ENCODE results near the gene ATP1B1. TPM values are rescaled to one million over a fixed set of nuclear protein-coding genes. Genes with fewer than 3 reads are reported as not detected.
"Not testable (repeated sequence)": the region's sequence is repeated elsewhere in the genome, so short reads cannot be mapped to it uniquely, and the experiment has no call there.

ATP1B1 gene
- total RNA-seq, 4 donors from 2014 or later: 94.8 to 137 (median 103) TPM

- no peak overlapping the region for H3K4me3 ChIP-seq
- peaks cover 0 to 35% of the 10 kb centered on the region in 2 donors for H3K36me3 ChIP-seq
- H3K27ac ChIP-seq: peak overlapping the region in 3 of 4 donors; percentile 53 to 96 (median 95)
- no peaks in the 10 kb centered on the region for H3K9me3 ChIP-seq
- TF ChIP-seq POLR2A (IDR thresholded peaks at IDR 0.05) (no peak), POLR2AphosphoS5 (IDR thresholded peaks at IDR 0.05) (no peak), EP300 (IDR thresholded peaks at IDR 0.05) (no peak)
- TF ChIP-seq, protein P1, sequence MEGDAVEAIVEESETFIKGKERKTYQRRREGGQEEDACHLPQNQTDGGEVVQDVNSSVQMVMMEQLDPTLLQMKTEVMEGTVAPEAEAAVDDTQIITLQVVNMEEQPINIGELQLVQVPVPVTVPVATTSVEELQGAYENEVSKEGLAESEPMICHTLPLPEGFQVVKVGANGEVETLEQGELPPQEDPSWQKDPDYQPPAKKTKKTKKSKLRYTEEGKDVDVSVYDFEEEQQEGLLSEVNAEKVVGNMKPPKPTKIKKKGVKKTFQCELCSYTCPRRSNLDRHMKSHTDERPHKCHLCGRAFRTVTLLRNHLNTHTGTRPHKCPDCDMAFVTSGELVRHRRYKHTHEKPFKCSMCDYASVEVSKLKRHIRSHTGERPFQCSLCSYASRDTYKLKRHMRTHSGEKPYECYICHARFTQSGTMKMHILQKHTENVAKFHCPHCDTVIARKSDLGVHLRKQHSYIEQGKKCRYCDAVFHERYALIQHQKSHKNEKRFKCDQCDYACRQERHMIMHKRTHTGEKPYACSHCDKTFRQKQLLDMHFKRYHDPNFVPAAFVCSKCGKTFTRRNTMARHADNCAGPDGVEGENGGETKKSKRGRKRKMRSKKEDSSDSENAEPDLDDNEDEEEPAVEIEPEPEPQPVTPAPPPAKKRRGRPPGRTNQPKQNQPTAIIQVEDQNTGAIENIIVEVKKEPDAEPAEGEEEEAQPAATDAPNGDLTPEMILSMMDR (IDR thresholded peaks at IDR 0.05): no peak
- peaks cover 11 to 76% (median 13%) of the 10 kb centered on the region in 3 donors for H3K4me1 ChIP-seq
- H3K27me3 ChIP-seq: no peaks in the 10 kb centered on the region
- ATAC-seq: no peak
- WGBS, 2 donors (ENCODE audit: low coverage in 1 of 2): 63 to 73% methylated on average over 5 to 6 of the region's 6 CpGs
Observed at GRCh38 chr1:169121146-169121923, 14.8 kb downstream of the ATP1B1 start.

DNA sequence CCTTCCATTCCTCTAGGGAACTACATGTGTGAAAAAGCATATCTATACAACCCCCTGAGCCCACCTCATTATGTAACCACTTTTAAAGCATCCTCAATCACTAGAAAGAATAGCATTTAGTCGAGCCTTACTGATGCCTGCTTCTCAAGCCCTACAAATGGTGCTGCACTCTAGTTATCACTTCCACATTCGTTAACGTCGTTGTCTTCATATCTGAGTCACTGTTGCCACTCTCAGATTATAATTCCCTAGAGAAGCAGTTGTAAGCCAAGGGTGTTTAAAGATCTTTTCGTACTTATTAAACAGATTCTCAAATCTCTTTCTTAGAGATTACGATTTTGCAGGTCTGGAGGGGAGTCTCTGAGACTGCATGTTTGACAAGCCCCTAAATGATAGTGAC lies 16.5 kb downstream of the ATP1B1 start:
- no peak for ATAC-seq
- TF ChIP-seq EP300 (IDR thresholded peaks at IDR 0.05) (no peak), POLR2A (IDR thresholded peaks at IDR 0.05) (no peak), POLR2AphosphoS5 (IDR thresholded peaks at IDR 0.05) (no peak)
- TF ChIP-seq, protein P1 (IDR thresholded peaks at IDR 0.05): no peak

GRCh38 chr1:169124459-169124858 lies 18.0 kb downstream of the ATP1B1 start:
- peak overlapping the region in 2 of 4 donors; percentile 10 to 96 for H3K27ac ChIP-seq
- no peak for ATAC-seq
- TF ChIP-seq EP300 (IDR thresholded peaks at IDR 0.05): no peak
- TF ChIP-seq POLR2A (IDR thresholded peaks at IDR 0.05): no peak
- TF ChIP-seq, protein P1 (IDR thresholded peaks at IDR 0.05): no peak
- TF ChIP-seq POLR2AphosphoS5 (IDR thresholded peaks at IDR 0.05): no peak

More for the DNA sequence above, 16.5 kb downstream of the ATP1B1 start:
- WGBS, 2 donors (ENCODE audit: low coverage in 1 of 2): 33 to 44% methylated on average over 2 to 6 of the region's 6 CpGs
- Histone ChIP-seq H3K4me1 (peaks cover 5 to 71% (median 14%) of the 10 kb centered on the region in 3 donors), H3K36me3 (peaks cover 0 to 44% of the 10 kb centered on the region in 2 donors), H3K9me3 (no peaks in the 10 kb centered on the region), H3K4me3 (no peak overlapping the region), H3K27ac (peak overlapping the region in 3 of 4 donors; percentile 26 to 96 (median 28)), H3K27me3 (no peaks in the 10 kb centered on the region)

DNA sequence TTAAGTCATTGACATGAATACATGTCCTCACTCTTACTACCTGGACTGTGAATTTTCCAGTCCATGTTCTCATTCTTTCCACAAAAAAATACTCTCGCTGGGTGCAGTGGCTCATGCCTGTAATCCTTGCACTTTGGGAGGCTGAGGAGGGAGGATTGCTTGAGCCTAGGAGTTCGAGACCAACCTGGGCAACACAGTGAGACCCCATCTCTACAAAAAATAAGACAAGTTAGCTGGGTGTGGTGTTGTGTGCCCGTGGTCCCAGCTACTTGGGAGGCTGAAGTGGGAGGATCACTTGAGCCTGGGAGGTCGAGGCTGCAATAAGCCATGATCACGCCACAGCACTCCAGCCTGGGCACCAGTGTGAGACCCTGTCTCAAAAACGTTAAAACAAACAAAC lies 19.1 kb downstream of the ATP1B1 start:
- not testable (repeated sequence) for ATAC-seq
- 87 to 97% methylated on average over 4 to 6 of the region's 6 CpGs for WGBS, 2 donors (ENCODE audit: low coverage in 1 of 2)

More at GRCh38 chr1:169124459-169124858, 18.0 kb downstream of the ATP1B1 start:
- 82 to 88% methylated on average over 2 of the region's 2 CpGs for WGBS, 2 donors (ENCODE audit: low coverage in 1 of 2)
- H3K27me3 ChIP-seq: no peaks in the 10 kb centered on the region
- no peak overlapping the region for H3K4me3 ChIP-seq
- H3K9me3 ChIP-seq: no peaks in the 10 kb centered on the region
- peaks cover 0 to 47% of the 10 kb centered on the region in 2 donors for H3K36me3 ChIP-seq
- H3K4me1 ChIP-seq: peaks cover 3 to 68% (median 9%) of the 10 kb centered on the region in 3 donors

DNA sequence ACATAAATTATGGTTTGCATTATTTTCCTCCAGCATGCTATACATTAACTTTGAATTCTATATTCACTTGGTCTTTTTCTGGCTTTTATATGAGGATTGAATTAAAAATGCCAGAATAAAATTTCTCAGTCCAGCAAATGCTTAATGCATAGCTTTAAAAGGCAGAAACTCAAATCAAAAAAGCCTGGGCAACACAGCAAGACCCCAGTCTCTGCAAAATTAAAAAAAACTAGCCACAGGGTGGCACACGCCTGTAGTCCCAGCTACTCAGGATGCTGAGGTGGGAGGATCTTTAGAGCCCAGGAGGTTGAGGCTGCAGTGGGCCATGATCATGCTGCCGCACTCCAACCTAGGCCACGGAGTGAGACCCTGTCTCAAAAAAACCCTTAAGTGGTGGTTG lies 19.8 kb downstream of the ATP1B1 start:
- no peak for ATAC-seq
- TF ChIP-seq EP300 (IDR thresholded peaks at IDR 0.05) (no peak), POLR2A (IDR thresholded peaks at IDR 0.05) (no peak), POLR2AphosphoS5 (IDR thresholded peaks at IDR 0.05) (no peak)
- TF ChIP-seq, protein P1 (IDR thresholded peaks at IDR 0.05): no peak
- H3K4me3 ChIP-seq: no peak overlapping the region
- H3K36me3 ChIP-seq: peaks cover 0 to 52% of the 10 kb centered on the region in 2 donors
- peaks cover 0 to 63% (median 9%) of the 10 kb centered on the region in 3 donors for H3K4me1 ChIP-seq
- 88 to 89% methylated on average over 1 to 3 of the region's 3 CpGs for WGBS, 2 donors (ENCODE audit: low coverage in 1 of 2)
- H3K27me3 ChIP-seq: no peaks in the 10 kb centered on the region
- peak overlapping the region in 2 of 4 donors; percentile 2 to 17 for H3K27ac ChIP-seq
- H3K9me3 ChIP-seq: no peaks in the 10 kb centered on the region

More for the DNA sequence above, 19.1 kb downstream of the ATP1B1 start:
- H3K27me3 ChIP-seq, H3K4me3 ChIP-seq, H3K9me3 ChIP-seq: not testable (repeated sequence)
- Histone ChIP-seq H3K4me1 (peaks cover 0 to 66% (median 9%) of the 10 kb centered on the region in 3 donors), H3K36me3 (peaks cover 0 to 47% of the 10 kb centered on the region in 2 donors), H3K27ac (peak overlapping the region in 3 of 4 donors; percentile 19 to 96 (median 27))

All from gastroesophageal sphincter (tissue), 4 donors.